ENCODE data around the gene ALX1.

Gene ALX1

GRCh38 chr12:85281636-85282312 lies 1.8 kb downstream of the ALX1 start:
- Histone ChIP-seq H3K4me1 (ENCODE audit: control insufficient read depth, low read length) (no peaks in the 10 kb centered on the region), H3K27ac (ENCODE audit: low read depth, low read length) (no peak overlapping the region), H4K20me1 (ENCODE audit: control insufficient read depth, insufficient read depth, low read depth, low read length) (no peaks in the 10 kb centered on the region), H3K4me2 (ENCODE audit: low read length) (no peak overlapping the region), H3K4me3 (ENCODE audit: low read length) (no peak overlapping the region), H3F3A (ENCODE audit: control insufficient read depth, insufficient read depth) (no peaks in the 10 kb centered on the region), H3K79me2 (ENCODE audit: control insufficient read depth, low read length) (no peaks in the 10 kb centered on the region), H3K36me3 (ENCODE audit: control insufficient read depth, low read length) (no peaks in the 10 kb centered on the region), H3K9me2 (replicated peaks; ENCODE audit: control insufficient read depth, low read length) (no peaks in the 10 kb centered on the region), H3K27me3 (ENCODE audit: control insufficient read depth, low read length) (0 out of 2 replicates have a peak, but pooled peaks cover 4% of the 10 kb centered on the region), H3K9me3 (ENCODE audit: control insufficient read depth, insufficient read depth, low read length) (no peaks in the 10 kb centered on the region)
- no peak for TF ChIP-seq CTCF (IDR thresholded peaks at IDR 0.05; ENCODE audit: low read depth, low read length, poor library complexity, severe bottlenecking)

GRCh38 chr12:85283560-85283959 lies 3.5 kb downstream of the ALX1 start:
- no peaks in the 10 kb centered on the region for H3K9me2 ChIP-seq (replicated peaks; ENCODE audit: control insufficient read depth, low read length)
- no peaks in the 10 kb centered on the region for H4K20me1 ChIP-seq (ENCODE audit: control insufficient read depth, insufficient read depth, low read depth, low read length)
- H3K36me3 ChIP-seq (ENCODE audit: control insufficient read depth, low read length), result no peaks in the 10 kb centered on the region
- TF ChIP-seq EZH2phosphoT487 (IDR thresholded peaks at IDR 0.05; ENCODE audit: borderline replicate concordance, low read length) (no peak), CTCF (IDR thresholded peaks at IDR 0.05; ENCODE audit: low read depth, low read length, poor library complexity, severe bottlenecking) (no peak)
- H3K79me2 ChIP-seq (ENCODE audit: control insufficient read depth, low read length), result no peaks in the 10 kb centered on the region
- no peaks in the 10 kb centered on the region for H3K4me1 ChIP-seq (ENCODE audit: control insufficient read depth, low read length)
- H3K27ac ChIP-seq (ENCODE audit: low read depth, low read length), result no peak overlapping the region
- no peak overlapping the region for H3K4me2 ChIP-seq (ENCODE audit: low read length)
- H3F3A ChIP-seq (ENCODE audit: control insufficient read depth, insufficient read depth), result no peaks in the 10 kb centered on the region
- 0 out of 2 replicates have a peak, but pooled peaks cover 4% of the 10 kb centered on the region for H3K27me3 ChIP-seq (ENCODE audit: control insufficient read depth, low read length)
- no peaks in the 10 kb centered on the region for H3K9me3 ChIP-seq (ENCODE audit: control insufficient read depth, insufficient read depth, low read length)
- H3K4me3 ChIP-seq (ENCODE audit: low read length), result no peak overlapping the region

- H4K20me1 ChIP-seq (ENCODE audit: control insufficient read depth, insufficient read depth, low read depth, low read length), result no peaks in the 10 kb centered on the region
- H3K4me1 ChIP-seq (ENCODE audit: control insufficient read depth, low read length), result peaks cover 5% of the 10 kb centered on the region; the same call in 1 of the 2 replicates
- TF ChIP-seq EZH2phosphoT487 (IDR thresholded peaks at IDR 0.05; ENCODE audit: borderline replicate concordance, low read length) (no peak), CTCF (IDR thresholded peaks at IDR 0.05; ENCODE audit: low read depth, low read length, poor library complexity, severe bottlenecking) (no peak)
- H3K27me3 ChIP-seq (ENCODE audit: control insufficient read depth, low read length), result no peaks in the 10 kb centered on the region; the same call in 1 of the 2 replicates
- H3K27ac ChIP-seq (ENCODE audit: low read depth, low read length), result no peak overlapping the region
- no peaks in the 10 kb centered on the region for H3K79me2 ChIP-seq (ENCODE audit: control insufficient read depth, low read length)
- no peaks in the 10 kb centered on the region for H3K9me3 ChIP-seq (ENCODE audit: control insufficient read depth, insufficient read depth, low read length)
- H3K4me2 ChIP-seq (ENCODE audit: low read length), result no peak overlapping the region
- no peaks in the 10 kb centered on the region for H3K36me3 ChIP-seq (ENCODE audit: control insufficient read depth, low read length)
- no peak overlapping the region for H3K4me3 ChIP-seq (ENCODE audit: low read length)
- H3K9me2 ChIP-seq (replicated peaks; ENCODE audit: control insufficient read depth, low read length), result no peaks in the 10 kb centered on the region
- H3F3A ChIP-seq (ENCODE audit: control insufficient read depth, insufficient read depth), result no peaks in the 10 kb centered on the region
Observed at GRCh38 chr12:85296362-85296761, 16.3 kb downstream of the ALX1 start.
